Muscle of arm (tissue), 12 donors: ENCODE data around the gene BRD9. TPM values are rescaled to one million over a fixed set of nuclear protein-coding genes. Genes with fewer than 3 reads are reported as not detected.
"Not testable (repeated sequence)": the region's sequence is repeated elsewhere in the genome, so short reads cannot be mapped to it uniquely, and the experiment has no call there.

ENCODE experiments used
- DNase-seq: peaks from one replicate; pipeline ENCODE4 v3.0.0-alpha.2; 2013
- polyA plus RNA-seq, 12 donors: library from polyadenylated mRNA; unstranded; fragments of 120-200 nt; gene quantifications; one replicate each; pipeline ENCODE4 v1.2.1, GENCODE V29; 2013; ENCODE audit not compliant: insufficient read length in 12 of 12

The BRD9 gene
- polyA plus RNA-seq, 12 donors, result 23.3 to 35.4 (median 27.5) TPM; not detected in 1

- no peak for DNase-seq
These were observed 34.0 kb upstream of the BRD9 start for GRCh38 chr5:926417-927171.

GRCh38 chr5:923281-923873 lies 30.8 kb upstream of the BRD9 start:
- DNase-seq, result peak; percentile 71

- DNase-seq, result no peak
These were observed 30.1 kb upstream of the BRD9 start for GRCh38 chr5:922436-923280.

- no peak for DNase-seq
These were observed 29.1 kb upstream of the BRD9 start for GRCh38 chr5:921456-922435.

- DNase-seq, result no peak
These were observed 27.7 kb upstream of the BRD9 start for GRCh38 chr5:920321-920720.

GRCh38 chr5:919356-920000 lies 26.9 kb upstream of the BRD9 start:
- DNase-seq, result no peak

- DNase-seq, result not testable (repeated sequence)
These were observed 26.1 kb upstream of the BRD9 start for GRCh38 chr5:918717-919116.

GRCh38 chr5:916441-917293 lies 24.1 kb upstream of the BRD9 start:
- DNase-seq, result no peak

GRCh38 chr5:915946-916345 lies 23.3 kb upstream of the BRD9 start:
- no peak for DNase-seq

- DNase-seq, result not testable (repeated sequence)
These were observed 22.7 kb upstream of the BRD9 start for GRCh38 chr5:915346-915745.

GRCh38 chr5:914612-915011 lies 22.0 kb upstream of the BRD9 start:
- no peak for DNase-seq

- no peak for DNase-seq
These were observed 21.6 kb upstream of the BRD9 start for GRCh38 chr5:914174-914573.

- no peak for DNase-seq
These were observed 19.9 kb upstream of the BRD9 start for GRCh38 chr5:912280-913091.

GRCh38 chr5:911601-912000 lies 19.0 kb upstream of the BRD9 start:
- no peak for DNase-seq

GRCh38 chr5:910769-911160 lies 18.2 kb upstream of the BRD9 start:
- DNase-seq, result no peak

GRCh38 chr5:909994-910768 lies 17.6 kb upstream of the BRD9 start:
- DNase-seq, result no peak

GRCh38 chr5:909086-909485 lies 16.5 kb upstream of the BRD9 start:
- DNase-seq, result no peak

- DNase-seq, result no peak
These were observed 15.6 kb upstream of the BRD9 start for GRCh38 chr5:908172-908571.
